NCI-H345 treated with DMSO at 0.1 percent for 48 hours (cell line): Measurements from ENCODE around the gene CTSL.
"Not testable (repeated sequence)": the region's sequence is repeated elsewhere in the genome, so short reads cannot be mapped to it uniquely, and the experiment has no call there.

Experiments used
- DNase-seq: peaks from one replicate; lab custom pipeline; 2025; ENCODE audit not compliant: unreplicated experiment; lab: John Stamatoyannopoulos, UW

CTSL gene

GRCh38 chr9:87751868-87752267, 25.9 kb downstream of the CTSL start:
- no peak for DNase-seq

DNA sequence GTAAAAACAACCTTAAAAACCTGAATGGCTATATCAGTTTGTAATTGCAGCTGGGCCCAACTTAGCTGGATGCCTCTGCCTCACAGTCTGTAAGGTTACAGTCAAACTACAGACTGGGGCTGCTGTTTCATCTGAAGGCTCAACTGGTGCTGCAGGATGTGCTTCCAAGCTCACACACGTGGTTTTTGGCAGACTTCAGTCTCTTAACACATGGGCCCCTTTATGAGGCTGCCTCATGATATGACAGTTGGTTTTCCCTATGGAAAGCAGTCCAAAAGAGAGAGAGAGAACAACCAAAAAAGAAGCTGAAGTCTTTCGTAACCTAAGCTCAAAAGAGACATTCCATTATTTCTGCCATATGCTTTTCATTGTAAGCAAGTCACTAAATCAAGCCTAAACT, 27.4 kb downstream of the CTSL start:
- DNase-seq = no peak

GRCh38 chr9:87758330-87758729, 32.4 kb downstream of the CTSL start:
- not testable (repeated sequence) for DNase-seq

GRCh38 chr9:87759980-87760379, 34.1 kb downstream of the CTSL start:
- not testable (repeated sequence) for DNase-seq

DNA sequence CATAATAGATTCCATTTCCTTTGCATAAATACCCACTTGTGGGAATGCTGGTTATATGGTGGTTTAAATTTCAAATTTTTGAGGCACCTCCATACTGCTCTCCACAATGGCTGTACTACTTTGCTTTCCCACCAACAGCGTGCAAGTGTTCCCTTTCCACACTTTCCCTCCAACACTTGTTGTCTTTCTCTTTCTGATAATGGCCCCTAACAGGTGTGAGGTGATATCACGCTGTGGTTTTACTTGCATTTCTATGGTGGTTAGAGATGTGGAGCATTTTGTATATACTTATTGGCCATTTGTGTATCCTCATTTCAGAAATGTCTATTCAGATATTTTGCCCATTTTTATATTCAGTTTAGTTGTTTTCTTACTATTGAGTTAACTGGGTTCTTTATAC, 34.6 kb downstream of the CTSL start:
- no peak for DNase-seq

DNA sequence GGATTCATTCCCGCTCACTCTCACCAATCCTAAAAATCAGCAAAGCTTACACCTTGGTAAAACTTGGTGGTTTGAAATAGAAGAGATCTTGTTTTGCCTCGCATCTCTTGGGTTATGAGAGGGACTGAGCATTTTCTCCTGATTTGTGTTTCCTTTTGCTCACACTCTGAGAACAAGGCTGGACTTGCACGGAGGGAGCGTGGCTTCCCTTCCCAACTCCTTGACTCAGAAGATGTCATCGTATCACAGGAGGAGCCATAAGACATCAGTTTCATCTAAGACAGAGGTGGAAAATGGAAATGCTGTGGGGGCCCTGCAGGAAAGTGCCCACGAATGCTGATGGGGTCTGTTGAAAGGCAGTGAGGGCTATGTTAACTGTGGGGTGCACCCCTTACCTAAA, 37.4 kb downstream of the CTSL start:
- no peak for DNase-seq

GRCh38 chr9:87765521-87765920, 39.6 kb downstream of the CTSL start:
- no peak for DNase-seq

DNA sequence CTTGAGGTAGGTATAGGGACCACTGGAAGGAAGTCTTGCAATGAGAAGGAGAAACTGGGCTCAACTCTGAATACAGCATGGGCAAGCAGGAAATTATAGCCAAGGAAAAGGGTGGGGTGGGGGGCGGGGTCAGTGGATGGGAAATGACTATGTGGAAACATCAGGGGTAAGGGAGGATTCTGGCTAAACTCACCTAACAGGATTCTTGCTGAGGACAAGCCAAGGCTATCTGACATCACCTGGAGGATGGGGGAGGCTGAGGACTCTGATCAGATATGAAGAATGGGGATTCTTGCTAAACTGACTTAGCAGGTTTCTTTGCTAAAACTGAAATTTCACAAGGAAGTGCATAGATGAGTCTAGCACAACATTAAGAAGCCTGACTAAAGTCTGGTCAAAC, 40.8 kb downstream of the CTSL start:
- DNase-seq = no peak

DNA sequence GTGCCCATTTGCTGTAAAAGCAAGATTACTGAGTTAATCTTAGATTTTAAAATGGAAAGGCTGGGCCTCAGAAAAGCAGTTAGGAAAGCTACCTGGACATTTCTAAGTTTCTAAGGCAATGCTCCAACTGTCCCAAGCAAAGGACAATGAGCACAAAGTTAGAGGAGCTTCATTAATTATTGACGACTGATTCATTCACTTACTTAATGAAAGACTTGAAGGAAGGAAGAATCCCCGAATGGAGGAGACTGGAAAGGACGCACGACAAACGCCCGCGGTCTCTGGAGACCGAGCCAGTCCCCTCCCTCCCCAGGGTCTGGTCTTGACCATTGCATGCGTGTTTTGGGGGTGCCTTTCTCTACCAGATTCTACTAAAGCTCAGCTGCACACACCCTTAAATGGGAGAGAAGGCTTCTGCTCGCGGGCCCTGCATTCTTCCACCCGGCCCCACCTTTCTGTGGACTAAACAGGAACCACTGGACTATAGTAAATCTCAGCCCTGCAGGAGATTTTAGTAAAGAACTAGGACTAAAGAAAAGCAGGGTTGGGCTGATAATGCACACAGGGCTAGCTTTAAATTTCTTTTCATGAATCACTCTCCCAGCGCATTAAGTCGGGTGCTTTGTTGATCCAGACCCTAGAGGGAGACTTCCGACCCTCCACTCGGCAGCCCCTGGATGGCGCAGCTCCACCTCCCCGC, 44.8 kb downstream of the CTSL start:
- DNase-seq = no peak

GRCh38 chr9:87771316-87772006, 45.5 kb downstream of the CTSL start:
- no peak for DNase-seq

- DNase-seq = no peak
Measured at GRCh38 chr9:87776481-87777379, 50.8 kb downstream of the CTSL start.

- DNase-seq = no peak
Measured at GRCh38 chr9:87778996-87779395, 53.1 kb downstream of the CTSL start.
